GM21367 (cell line): ENCODE data around the gene CYBA.

ENCODE experiments used
- ATAC-seq: cut with Tn5 transposase; IDR thresholded peaks from one replicate; pipeline ENCODE4 v1.9.1; 2021; ENCODE audit not compliant: unreplicated experiment

Gene CYBA

GRCh38 chr16:88650749-88651275 is at the start of gene CYBA:
CYBA (minus strand) TSS chr16:88651053; CDS start chr16:88651013, 40 bp downstream.
- peak; percentile 47 for ATAC-seq

GRCh38 chr16:88700322-88700635 is 49.4 kb upstream of the CYBA start:
- no peak for ATAC-seq

GRCh38 chr16:88699180-88699579 is 48.3 kb upstream of the CYBA start:
- ATAC-seq: no peak

GRCh38 chr16:88698646-88699045 is 47.8 kb upstream of the CYBA start:
- no peak for ATAC-seq

- ATAC-seq: no peak
Observed at GRCh38 chr16:88697831-88698615, 47.2 kb upstream of the CYBA start.

- ATAC-seq: no peak
Observed at GRCh38 chr16:88697116-88697830, 46.4 kb upstream of the CYBA start.

- ATAC-seq: no peak
Observed at GRCh38 chr16:88696441-88696840, 45.6 kb upstream of the CYBA start.

GRCh38 chr16:88695753-88696152 is 44.9 kb upstream of the CYBA start:
- no peak for ATAC-seq

- ATAC-seq: no peak
Observed at GRCh38 chr16:88695218-88695617, 44.4 kb upstream of the CYBA start.

GRCh38 chr16:88694221-88695087 is 43.6 kb upstream of the CYBA start:
- ATAC-seq: no peak

- ATAC-seq: no peak
Observed at GRCh38 chr16:88693420-88694177, 42.7 kb upstream of the CYBA start.

- no peak for ATAC-seq
Observed at GRCh38 chr16:88692861-88693260, 42.0 kb upstream of the CYBA start.

GRCh38 chr16:88691924-88692560 is 41.2 kb upstream of the CYBA start:
- no peak for ATAC-seq

GRCh38 chr16:88691129-88691813 is 40.4 kb upstream of the CYBA start:
- ATAC-seq: no peak

GRCh38 chr16:88690341-88691128 is 39.7 kb upstream of the CYBA start:
- no peak for ATAC-seq

GRCh38 chr16:88688013-88688778 is 37.3 kb upstream of the CYBA start:
- ATAC-seq: no peak

- ATAC-seq: no peak
Observed at GRCh38 chr16:88687676-88688012, 36.8 kb upstream of the CYBA start.

GRCh38 chr16:88687254-88687576 is 36.4 kb upstream of the CYBA start:
- ATAC-seq: no peak
